HG03521 (cell line): ENCODE data around the gene SMIM26.

ENCODE experiments used
- ATAC-seq: cut with Tn5 transposase; IDR thresholded peaks from one replicate; pipeline ENCODE4 v1.9.1; 2021; ENCODE audit warnings: mild to moderate bottlenecking, moderate library complexity; ENCODE audit not compliant: unreplicated experiment

Gene SMIM26

DNA sequence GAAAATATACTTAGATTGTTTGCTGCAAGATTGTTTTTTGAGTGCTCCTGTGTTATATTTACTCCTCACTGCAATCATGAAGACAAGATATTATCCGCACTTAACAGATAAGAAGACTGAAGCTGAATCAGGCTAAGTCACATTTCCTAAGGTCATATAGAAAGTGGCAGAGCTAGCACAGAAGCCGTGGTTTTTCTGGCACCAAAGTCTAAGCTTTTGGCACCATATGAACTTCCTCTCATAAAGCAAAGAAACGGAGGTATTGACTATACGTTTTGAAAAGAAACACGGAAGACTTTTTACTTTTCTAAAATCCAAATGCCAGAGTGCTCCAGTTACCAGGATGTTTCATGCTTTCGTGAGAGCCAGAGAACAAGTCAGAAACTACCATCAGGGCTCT is 11.3 kb downstream of the SMIM26 start:
- no peak for ATAC-seq

DNA sequence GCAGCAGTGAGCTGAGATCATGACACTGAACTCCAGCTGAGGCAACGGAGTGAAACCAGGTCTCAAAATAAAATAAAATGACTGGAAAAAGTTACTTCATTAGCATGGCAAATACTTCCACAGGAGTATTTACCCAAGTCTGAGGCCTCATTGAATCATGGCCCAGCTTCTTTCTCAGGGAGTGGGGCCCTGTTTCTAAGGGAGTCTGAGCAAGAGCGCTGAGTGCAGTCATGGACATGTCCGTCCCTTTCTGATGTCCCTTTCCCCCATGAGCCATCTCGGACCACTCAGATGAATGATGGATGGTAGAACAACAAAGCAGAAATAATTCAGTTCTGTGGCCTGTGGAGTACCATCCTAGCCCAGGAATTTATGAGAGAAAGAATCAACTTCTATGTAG is 12.8 kb downstream of the SMIM26 start:
- no peak for ATAC-seq

DNA sequence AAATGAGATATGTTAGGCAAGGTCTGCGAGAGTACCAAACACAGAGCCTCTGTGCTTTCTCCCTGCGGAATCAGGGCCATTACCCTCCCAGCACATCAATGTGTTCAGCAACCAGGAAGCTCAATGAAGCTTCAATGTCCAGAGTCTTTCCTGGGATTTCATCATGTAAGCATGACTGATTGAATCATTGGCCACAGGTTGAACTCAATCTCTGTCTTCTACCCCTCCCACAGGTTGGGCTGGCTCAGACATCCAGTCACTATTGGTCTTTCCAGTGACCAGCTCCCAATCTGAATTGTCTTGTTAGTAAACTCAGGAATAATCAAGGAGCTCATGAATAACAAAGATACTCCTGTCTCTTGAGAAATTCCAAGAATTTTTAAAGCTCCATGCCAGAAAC is 17.9 kb downstream of the SMIM26 start:
- no peak for ATAC-seq

DNA sequence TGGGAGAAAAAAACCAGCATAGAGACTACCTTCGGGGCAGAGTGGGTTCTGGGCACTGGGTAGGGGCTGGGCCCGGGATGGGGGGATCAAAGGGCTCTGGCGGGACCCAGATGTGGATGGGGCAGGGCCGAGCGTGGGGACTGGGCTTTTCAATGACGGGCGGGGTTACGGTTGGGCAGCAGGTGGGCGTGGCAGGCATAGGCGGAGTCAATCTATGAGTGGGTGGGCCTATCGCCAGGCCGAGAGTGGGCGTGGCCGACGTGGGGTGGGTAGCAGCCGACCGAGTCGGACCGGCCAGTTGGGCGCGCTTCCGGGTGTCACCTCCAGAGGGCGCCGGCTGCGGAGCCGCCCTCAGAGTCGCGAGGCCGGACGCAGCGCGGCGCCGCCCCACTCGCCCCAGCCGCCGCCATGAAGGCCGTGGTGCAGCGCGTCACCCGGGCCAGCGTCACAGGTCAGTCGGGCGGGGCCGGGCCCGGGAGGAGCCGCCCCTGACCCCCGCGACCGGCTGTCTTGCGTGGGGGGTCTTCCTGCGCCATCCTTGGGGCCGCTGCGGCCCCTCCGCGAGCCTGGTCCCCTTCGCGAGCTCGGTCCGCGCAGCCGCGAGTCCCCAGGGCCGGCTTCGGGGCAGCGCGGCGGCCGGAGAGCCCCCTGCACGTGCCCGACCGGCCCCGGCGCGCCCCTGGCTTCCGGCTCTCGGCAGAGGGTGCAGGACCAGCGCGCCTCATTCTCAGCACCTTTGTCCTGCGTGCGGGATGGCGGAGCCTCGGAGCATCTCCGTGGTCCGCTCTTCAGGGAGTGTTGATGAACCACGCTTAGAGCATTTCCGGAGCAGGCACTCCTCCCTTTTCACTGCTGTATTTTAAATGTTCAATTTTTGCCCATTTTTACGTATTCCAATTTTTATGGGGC is 20.7 kb downstream of the SMIM26 start, which contains the start of gene DTD1:
Gene DTD1, plus strand, starts transcription at position 390 of the 909 bp plus-strand sequence. Its CDS starts 19 bp downstream, at position 409.
- ATAC-seq, result peak; percentile 92

DNA sequence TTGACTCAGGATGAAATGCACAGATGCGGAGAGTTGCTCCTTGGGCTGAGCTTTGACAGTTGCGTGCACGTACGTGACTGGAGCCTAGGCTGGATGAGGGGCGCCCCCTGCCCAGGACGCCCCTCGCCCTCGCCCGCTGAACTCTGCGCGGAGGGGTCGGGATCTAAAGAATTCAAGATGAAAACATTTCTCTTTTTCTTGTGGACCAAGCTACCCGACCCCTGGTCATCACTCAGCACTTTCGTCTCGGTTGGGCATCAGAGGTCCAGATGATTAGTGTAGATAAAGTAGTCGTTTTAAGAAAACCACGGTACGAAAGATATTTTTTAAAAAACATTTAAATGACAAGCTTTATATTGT is 21.3 kb downstream of the SMIM26 start:
- ATAC-seq, result no peak

DNA sequence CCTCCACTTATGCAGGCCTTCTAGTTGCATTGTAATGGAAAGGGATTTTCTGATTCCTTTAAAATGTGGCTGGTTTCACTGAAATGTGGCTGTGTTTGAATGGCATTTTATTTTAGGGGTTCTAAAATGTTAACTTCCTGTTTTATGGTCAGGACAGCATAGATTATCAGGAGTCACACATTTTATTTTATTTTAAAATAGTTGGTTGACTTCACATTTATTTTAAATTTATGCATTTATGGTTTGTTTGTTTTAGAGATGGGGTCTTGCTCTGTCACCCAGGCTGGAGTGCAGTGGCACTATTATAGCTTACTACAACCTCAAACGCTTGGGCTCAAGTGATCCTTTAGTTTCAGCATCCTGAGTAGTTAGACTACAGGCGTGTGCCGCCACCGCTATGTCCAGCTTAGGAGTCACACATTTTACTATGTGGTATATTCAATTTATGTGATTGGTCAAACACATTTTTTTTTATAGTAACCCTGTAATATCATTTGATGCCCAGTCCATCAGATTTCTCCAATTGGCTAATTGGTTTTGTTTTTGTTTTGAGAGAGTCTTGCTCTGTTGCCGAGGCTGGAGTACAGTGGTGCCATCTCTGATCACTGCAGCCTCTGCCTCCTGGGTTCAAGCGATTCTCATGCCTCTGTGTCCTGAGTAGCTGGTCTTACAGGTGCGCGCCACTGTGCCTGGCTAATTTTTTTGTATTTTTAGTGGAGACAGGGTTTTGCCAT is 22.9 kb downstream of the SMIM26 start:
- no peak for ATAC-seq

DNA sequence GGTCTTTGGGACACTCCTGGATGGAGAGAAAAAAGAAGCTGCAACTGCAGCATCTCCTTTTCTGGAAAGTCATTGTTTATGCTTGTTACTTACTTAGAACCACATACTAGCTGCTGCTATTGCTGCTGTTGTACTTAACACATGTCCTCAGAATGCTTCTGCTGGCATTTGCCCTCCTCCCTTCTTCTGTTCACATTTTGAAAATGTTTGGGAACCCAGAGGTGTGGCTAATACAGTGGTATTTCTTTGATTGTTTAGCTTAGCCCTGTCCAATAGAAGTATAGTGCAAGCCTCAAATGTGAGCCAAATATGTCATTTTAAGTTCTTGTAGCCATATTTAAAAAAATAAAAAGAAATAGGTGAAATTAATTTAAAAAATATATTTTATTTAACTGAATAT is 29.0 kb downstream of the SMIM26 start:
- no peak for ATAC-seq

DNA sequence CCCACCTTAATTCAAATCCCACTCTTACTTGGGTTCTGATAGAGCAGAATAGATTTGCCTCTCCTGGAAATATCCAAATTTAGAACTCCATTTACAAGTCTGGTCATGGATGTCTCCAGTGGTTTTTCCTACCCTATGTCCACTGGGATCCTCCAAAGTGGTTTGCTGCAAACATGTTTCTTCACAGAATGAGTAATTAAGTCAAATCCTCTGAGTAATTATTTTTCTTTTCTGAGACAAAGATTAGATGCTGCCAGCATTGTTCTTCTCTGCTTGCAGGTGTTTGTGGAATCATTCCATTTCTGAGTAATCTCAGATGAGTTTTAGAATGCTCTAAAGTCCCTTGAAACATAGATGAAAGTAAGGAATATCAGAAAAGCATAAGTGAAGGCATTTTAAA is 42.5 kb downstream of the SMIM26 start:
- ATAC-seq, result no peak

DNA sequence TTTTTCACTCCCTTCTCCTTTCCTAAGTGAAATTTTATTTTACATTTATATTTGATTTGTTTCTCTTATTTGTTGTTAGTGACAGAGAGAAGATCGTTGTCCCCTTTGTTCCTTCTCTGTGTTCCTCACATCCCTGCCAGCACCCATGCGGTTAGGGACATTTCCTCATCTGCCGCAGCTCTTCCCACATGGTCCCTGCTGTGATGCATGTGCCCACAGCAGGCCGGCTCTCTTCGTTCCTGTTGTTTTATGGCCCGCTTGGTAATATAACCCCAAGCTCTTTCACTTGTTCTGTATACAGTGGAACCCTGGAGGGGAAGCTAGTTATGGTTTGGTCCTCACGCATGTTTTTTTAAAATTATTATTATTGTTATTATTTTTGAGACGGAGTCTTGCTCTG is 44.3 kb downstream of the SMIM26 start:
- no peak for ATAC-seq

DNA sequence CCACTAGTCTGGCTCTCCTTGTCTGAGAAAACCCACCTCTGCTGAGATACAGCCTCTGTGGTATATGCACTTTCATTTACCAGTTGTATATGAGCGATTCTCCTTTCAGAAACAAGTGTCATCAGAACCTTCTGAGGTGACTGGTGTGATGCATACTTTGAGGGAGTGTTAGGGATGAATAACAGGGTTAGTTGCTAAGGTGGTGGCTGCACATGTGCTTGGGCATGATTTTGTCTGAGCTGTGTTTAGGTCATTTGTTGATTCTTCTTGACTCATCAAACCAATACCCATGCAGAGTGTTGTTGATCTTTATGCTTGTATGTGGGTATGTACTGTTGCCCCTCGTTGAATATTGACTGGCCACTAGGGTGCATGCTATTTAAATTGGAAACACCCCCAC is 46.3 kb downstream of the SMIM26 start:
- no peak for ATAC-seq

DNA sequence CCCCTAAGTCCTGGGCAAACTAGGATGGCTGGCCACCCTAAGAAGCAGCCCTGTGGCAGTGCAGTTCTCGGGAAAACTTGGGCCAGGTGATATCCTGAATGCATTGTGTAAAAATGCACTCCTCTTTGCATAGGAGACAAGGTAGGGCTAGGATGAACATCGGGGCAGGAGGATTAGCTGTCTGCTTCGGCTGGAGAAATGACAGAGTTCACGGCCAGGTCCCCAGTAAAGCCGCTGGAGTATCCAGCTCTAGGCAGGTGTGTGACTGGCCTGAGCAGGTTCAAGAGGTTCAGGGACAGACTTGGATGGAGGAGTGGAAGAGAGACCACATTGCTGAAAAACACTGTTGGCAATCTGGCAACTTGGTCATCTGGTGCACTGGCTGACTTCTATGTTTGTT is 47.0 kb downstream of the SMIM26 start:
- no peak for ATAC-seq

DNA sequence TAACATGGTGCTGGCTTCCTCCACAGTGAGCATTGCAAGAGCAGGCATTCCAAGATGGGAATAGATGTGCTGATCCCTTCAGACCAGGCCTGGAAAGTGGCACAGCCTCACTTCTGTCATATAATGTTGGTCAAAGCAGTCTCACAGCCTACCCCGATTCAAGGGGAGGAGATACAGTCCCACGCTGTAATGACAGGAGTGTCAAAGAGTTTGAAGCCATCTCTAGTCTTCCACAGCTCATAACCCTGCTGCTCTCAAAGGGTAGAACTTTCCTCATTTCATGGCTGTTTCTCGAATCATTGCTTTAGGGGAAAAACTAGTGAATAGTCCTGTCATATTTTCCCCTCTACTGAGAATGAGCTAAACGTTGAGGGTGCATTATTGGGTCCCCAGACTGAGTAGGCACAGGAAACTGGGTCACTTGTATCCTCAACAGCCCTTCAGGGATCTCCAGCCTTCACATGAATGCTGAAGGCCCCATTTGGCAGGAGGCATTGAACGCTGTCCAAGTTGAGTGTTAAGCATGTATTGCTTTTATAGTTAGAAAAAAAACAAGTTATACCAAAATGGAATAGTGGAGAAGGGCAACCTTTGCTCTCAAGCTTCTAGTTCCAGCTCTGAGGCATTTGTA is 47.9 kb downstream of the SMIM26 start:
- ATAC-seq, result no peak
